Measurements from ENCODE around the gene NFIA. TPM values are rescaled to one million over a fixed set of nuclear protein-coding genes. Genes with fewer than 3 reads are reported as not detected.

NFIA gene
- total and polyA plus RNA-seq, 7 donors, result 4.0 to 42.7 (median 30.6) TPM

DNA sequence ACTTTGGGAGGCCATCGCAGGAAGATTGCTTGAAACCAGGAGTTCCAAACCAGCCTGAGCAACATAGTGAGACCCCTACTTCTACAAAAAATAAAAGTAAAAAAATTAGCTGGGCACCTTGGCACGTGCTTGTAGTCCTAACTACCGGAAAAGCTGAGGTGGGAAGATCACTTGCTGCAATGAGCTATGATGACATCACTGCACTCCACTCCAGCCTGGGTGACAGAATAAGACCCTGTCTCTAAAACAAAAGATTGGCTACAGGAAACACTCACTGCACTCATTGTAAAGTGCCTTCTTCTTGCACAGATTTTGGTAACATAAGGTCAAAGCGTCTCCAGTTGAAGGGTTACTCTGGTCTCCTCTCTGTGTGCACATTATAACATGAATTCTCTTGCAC, 336.8 kb downstream of the NFIA start:
- WGBS, 3 donors, result 65 to 74% (median 72%) methylated on average over 4 of the region's 4 CpGs
- intact Hi-C loops (cut with DNase I), result no loop called here
- Histone ChIP-seq H3K27me3 (ENCODE audit: insufficient read depth in 3 of 3, low read length in 2 of 3) (no peaks in the 10 kb centered on the region), H3K9me3 (no peaks in the 10 kb centered on the region), H3K4me1 (peaks cover 6% of the 10 kb centered on the region), H3K4me3 (no peak overlapping the region), H3K27ac (no peak overlapping the region), H3K36me3 (ENCODE audit: insufficient read depth in 1 of 2, low read depth in 1 of 2) (peaks cover 0 to 15% of the 10 kb centered on the region in 2 donors)
- DNase-seq (no peak), ATAC-seq (no peak)
- TF ChIP-seq, protein P1, sequence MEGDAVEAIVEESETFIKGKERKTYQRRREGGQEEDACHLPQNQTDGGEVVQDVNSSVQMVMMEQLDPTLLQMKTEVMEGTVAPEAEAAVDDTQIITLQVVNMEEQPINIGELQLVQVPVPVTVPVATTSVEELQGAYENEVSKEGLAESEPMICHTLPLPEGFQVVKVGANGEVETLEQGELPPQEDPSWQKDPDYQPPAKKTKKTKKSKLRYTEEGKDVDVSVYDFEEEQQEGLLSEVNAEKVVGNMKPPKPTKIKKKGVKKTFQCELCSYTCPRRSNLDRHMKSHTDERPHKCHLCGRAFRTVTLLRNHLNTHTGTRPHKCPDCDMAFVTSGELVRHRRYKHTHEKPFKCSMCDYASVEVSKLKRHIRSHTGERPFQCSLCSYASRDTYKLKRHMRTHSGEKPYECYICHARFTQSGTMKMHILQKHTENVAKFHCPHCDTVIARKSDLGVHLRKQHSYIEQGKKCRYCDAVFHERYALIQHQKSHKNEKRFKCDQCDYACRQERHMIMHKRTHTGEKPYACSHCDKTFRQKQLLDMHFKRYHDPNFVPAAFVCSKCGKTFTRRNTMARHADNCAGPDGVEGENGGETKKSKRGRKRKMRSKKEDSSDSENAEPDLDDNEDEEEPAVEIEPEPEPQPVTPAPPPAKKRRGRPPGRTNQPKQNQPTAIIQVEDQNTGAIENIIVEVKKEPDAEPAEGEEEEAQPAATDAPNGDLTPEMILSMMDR (IDR thresholded peaks at IDR 0.05), result no peak

DNA sequence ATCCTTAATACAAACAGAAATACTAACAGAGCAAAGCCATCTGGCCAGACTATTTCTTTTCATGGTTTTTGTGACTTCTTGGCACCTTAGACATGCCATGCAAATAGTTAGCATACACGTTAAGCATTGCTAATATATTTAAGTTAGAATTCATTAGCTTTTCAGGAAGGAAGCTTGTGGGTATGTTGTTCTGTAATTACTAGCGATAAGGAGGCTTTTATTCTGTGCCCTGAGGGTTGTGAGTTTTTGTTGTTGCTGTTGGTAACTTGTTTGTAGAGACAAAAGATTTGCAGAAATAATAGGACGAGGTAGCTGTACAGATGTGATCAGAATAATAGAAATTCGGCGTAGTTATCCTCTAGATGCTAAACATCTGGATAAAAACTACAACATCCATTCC, 337.3 kb downstream of the NFIA start:
- Histone ChIP-seq H3K4me3 (no peak overlapping the region), H3K4me1 (peaks cover 9% of the 10 kb centered on the region), H3K9me3 (no peaks in the 10 kb centered on the region), H3K27ac (no peak overlapping the region), H3K27me3 (ENCODE audit: insufficient read depth in 3 of 3, low read length in 2 of 3) (no peaks in the 10 kb centered on the region), H3K36me3 (ENCODE audit: insufficient read depth in 1 of 2, low read depth in 1 of 2) (peaks cover 0 to 10% of the 10 kb centered on the region in 2 donors)
- no peak for DNase-seq
- TF ChIP-seq, protein P1 (IDR thresholded peaks at IDR 0.05), result no peak
- WGBS, 3 donors, result 51 to 53% (median 51%) methylated on average over 5 of the region's 5 CpGs
- intact Hi-C loops (cut with DNase I), result loop anchor here in 1 of 2 donors (10.0 kb wide), 1 partner anchor 1005 kb away; no protein-coding TSS in a partner anchor
- no peak for ATAC-seq

DNA sequence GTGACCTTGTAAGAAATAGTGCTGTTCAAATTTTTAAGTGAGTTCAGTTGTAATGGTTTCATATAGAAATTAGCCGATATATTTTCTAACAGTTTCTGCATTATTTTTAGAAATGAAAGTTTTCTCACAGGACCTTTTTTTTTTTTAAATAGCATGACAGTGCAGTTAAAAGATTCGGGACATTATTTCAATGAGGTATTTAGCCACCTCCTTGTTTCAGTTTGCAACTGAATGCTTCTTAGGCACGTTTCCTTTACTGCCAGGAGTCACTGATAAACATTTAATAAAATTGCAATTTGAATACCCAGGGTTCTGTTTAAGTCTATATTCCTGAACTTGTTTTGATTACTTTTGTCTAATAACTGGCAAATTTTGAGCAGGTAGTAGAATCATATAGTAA, 337.9 kb downstream of the NFIA start:
- no peak overlapping the region for H3K27ac ChIP-seq
- peaks cover 0 to 5% of the 10 kb centered on the region in 2 donors for H3K36me3 ChIP-seq (ENCODE audit: insufficient read depth in 1 of 2, low read depth in 1 of 2)
- TF ChIP-seq, protein P1 (IDR thresholded peaks at IDR 0.05), result no peak
- no peak overlapping the region for H3K4me3 ChIP-seq
- DNase-seq (no peak), ATAC-seq (no peak)
- intact Hi-C loops (cut with DNase I), result loop anchor here in 1 of 2 donors (10.0 kb wide), 1 partner anchor 1005 kb away; no protein-coding TSS in a partner anchor
- H3K9me3 ChIP-seq, result no peaks in the 10 kb centered on the region
- no peaks in the 10 kb centered on the region for H3K27me3 ChIP-seq (ENCODE audit: insufficient read depth in 3 of 3, low read length in 2 of 3)
- peaks cover 15% of the 10 kb centered on the region for H3K4me1 ChIP-seq
- 44 to 61% (median 44%) methylated on average over 3 of the region's 3 CpGs for WGBS, 3 donors

DNA sequence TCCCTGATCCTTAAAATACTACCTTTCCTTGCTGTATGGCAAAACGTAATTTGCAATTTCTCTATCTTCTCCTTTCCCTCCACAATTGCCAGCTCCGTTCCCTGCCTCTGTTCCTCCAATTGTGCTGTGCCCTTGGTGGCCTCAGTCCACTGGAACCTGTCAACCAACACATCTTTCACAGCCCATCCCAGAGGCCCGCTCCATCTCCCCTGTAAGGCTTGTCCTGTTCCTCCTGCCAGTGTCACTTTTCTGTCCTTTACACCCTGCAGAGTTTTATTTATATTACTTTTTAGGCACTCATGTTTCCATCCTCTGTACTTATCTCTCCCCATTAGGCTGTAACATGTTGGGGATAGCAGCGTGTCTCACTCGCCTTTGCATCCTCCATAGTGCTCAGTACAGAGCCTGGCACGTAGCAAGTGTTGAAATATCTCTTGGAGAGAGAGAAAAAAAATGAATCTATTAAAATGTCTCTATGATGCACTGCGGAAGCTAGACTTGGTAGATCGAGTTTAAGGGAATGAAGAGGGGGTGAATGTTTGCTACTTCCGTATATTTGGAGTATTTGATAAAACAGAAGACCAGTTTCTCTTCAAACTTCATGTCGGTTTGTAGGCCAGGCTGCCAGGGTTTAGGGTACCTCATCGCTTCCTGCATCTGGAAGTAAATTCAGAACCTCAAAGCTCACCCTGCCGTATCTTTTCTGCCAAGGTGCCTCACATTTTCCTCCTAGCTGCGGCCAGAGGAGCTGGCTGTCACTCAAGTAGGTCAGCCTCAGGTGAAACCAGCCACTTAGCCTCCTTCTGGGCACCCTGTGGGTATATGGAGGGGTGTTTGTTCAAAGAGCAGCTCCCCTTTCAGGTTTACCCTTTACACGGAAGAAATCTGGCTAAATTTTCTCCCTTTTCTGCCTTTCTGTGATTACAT, 338.8 kb downstream of the NFIA start:
- peaks cover 24% of the 10 kb centered on the region for H3K4me1 ChIP-seq

More for the DNA sequence above, 338.8 kb downstream of the NFIA start:
- Histone ChIP-seq H3K27me3 (ENCODE audit: insufficient read depth in 3 of 3, low read length in 2 of 3) (no peaks in the 10 kb centered on the region), H3K27ac (no peak overlapping the region), H3K9me3 (no peaks in the 10 kb centered on the region), H3K4me3 (no peak overlapping the region), H3K36me3 (ENCODE audit: insufficient read depth in 1 of 2, low read depth in 1 of 2) (peaks cover 0 to 4% of the 10 kb centered on the region in 2 donors)
- ATAC-seq, result no peak
- DNase-seq, result no peak
- intact Hi-C loops (cut with DNase I), result loop anchor here in 1 of 2 donors (10.0 kb wide), 1 partner anchor 1006 kb away; no protein-coding TSS in a partner anchor
- TF ChIP-seq, protein P1 (IDR thresholded peaks at IDR 0.05), result no peak
- WGBS, 3 donors, result 80 to 89% (median 83%) methylated on average over 14 of the region's 14 CpGs

Data from psoas muscle (tissue), 8 donors.